Activated B cell treated with CpG ODN at 0.5 μM for 24 hours (primary cell): ENCODE results near the gene TTC3. TPM values are rescaled to one million over a fixed set of nuclear protein-coding genes. Genes with fewer than 3 reads are reported as not detected.
A peak's percentile ranks its signal among the peaks of the same experiment; 100 is the strongest.

ENCODE experiments used
- ATAC-seq: fragments of 200-7000 bp; cut with Tn5 transposase; one replicate; pipeline ENCODE4 v1.10.0; 2021; ENCODE audit warnings: low read depth, mild to moderate bottlenecking, moderate library complexity
- CTCF ChIA-PET: fragments of 350-600 bp; sonication (Branson Sonifier 250); formaldehyde crosslinking; loops from one replicate; lab custom pipeline; 2021; ENCODE audit warnings: antibody characterized with exemption; lab: Charles Lee
- POLR2A ChIA-PET: fragments of 350-600 bp; sonication (Branson Sonifier 250); formaldehyde crosslinking; loops from one replicate; lab custom pipeline; 2021; ENCODE audit warnings: antibody characterized with exemption; lab: Charles Lee
- DNase-seq: peaks from one replicate; pipeline ENCODE4 v3.0.0; 2022
- H3K27ac Mint-ChIP-seq: one replicate; pipeline ENCODE4 v1.8.0; 2020; ENCODE audit warnings: mixed read lengths
- H3K27me3 Mint-ChIP-seq: one replicate; pipeline ENCODE4 v1.8.0; 2021; ENCODE audit warnings: mixed read lengths
- H3K36me3 Mint-ChIP-seq: one replicate; pipeline ENCODE4 v1.8.0; 2021; ENCODE audit warnings: low read depth, mixed read lengths
- H3K4me1 Mint-ChIP-seq: one replicate; pipeline ENCODE4 v1.8.0; 2021; ENCODE audit warnings: mixed read lengths
- H3K4me3 Mint-ChIP-seq: one replicate; pipeline ENCODE4 v1.8.0; 2020; ENCODE audit warnings: mild to moderate bottlenecking, mixed read lengths
- H3K9me3 Mint-ChIP-seq: one replicate; pipeline ENCODE4 v1.8.0; 2020; ENCODE audit warnings: mixed read lengths
- CTCF ChIP-seq: fragments of 200-600 bp; IDR thresholded peaks from one replicate; pipeline ENCODE4 v1.8.0; 2022; ENCODE audit warnings: antibody characterized with exemption, mild to moderate bottlenecking
- intact Hi-C: fragments of 100-400 bp; cut with micrococcal nuclease; formaldehyde crosslinking; loops from one replicate; pipeline ENCODE4 v1.15.1; 2024
- total RNA-seq: library from RNA; stranded (reverse); gene quantifications from 2 replicates; pipeline ENCODE4 v1.2.3, GENCODE V29; 2022

Gene TTC3
- total RNA-seq, 1 donor from 2014 or later: 69.8 TPM

GRCh38 chr21:37155186-37155585 lies 82.1 kb downstream of the TTC3 start:
- H3K4me1 Mint-ChIP-seq: peaks cover 8% of the 10 kb centered on the region
- TF ChIP-seq CTCF: no peak
- H3K27me3 Mint-ChIP-seq: no peaks in the 10 kb centered on the region
- no peak for DNase-seq
- no peak overlapping the region for H3K4me3 Mint-ChIP-seq
- intact Hi-C loops: no loop called here
- no peaks in the 10 kb centered on the region for H3K9me3 Mint-ChIP-seq
- CTCF ChIA-PET: no interaction called here
- POLR2A ChIA-PET: interaction anchor here (0.6 kb wide), 1 partner anchor 189 kb away, joined by 3 read pairs; no protein-coding TSS in a partner anchor
- no peak overlapping the region for H3K27ac Mint-ChIP-seq
- no peak for ATAC-seq
- H3K36me3 Mint-ChIP-seq: peaks cover 78% of the 10 kb centered on the region

DNA sequence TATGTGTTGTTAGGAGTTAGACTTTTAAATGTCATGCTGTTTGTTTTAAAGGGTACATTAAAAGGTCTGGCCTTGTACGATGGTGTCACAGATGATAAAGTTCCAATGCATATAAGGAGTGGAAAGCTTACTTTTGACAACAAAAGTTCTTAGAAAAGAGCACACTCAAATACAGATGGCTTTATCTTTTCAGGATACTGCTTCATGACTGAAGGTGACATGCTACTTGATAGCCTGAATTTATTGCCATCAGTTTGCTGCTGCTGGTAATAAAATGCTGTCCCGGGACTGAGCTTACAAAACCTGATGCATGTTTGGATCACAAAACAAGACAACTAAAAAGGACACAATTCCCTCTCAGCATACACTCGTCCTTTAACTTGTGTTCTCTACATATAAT lies 84.9 kb downstream of the TTC3 start:
- ATAC-seq (no peak), DNase-seq (no peak)
- peaks cover 8% of the 10 kb centered on the region for H3K4me1 Mint-ChIP-seq
- no peaks in the 10 kb centered on the region for H3K9me3 Mint-ChIP-seq
- no peaks in the 10 kb centered on the region for H3K27me3 Mint-ChIP-seq
- intact Hi-C loops: no loop called here
- H3K27ac Mint-ChIP-seq: no peak overlapping the region
- no peak overlapping the region for H3K4me3 Mint-ChIP-seq
- ChIA-PET CTCF (no interaction called here), POLR2A (no interaction called here)
- TF ChIP-seq CTCF: no peak
- H3K36me3 Mint-ChIP-seq: peaks cover 79% of the 10 kb centered on the region

GRCh38 chr21:37159053-37159776 lies 86.2 kb downstream of the TTC3 start:
- POLR2A ChIA-PET: no interaction called here

GRCh38 chr21:37159949-37160348 lies 86.9 kb downstream of the TTC3 start:
- ChIA-PET CTCF (no interaction called here), POLR2A (no interaction called here)
- no peak overlapping the region for H3K4me3 Mint-ChIP-seq
- peaks cover 82% of the 10 kb centered on the region for H3K36me3 Mint-ChIP-seq
- H3K27ac Mint-ChIP-seq: no peak overlapping the region
- no peak for TF ChIP-seq CTCF
- ATAC-seq (no peak), DNase-seq (no peak)
- intact Hi-C loops: loop anchor here (5.0 to 10.0 kb wide), 2 partner anchors 185 to 1197 kb away; no protein-coding TSS in a partner anchor
- H3K27me3 Mint-ChIP-seq: no peaks in the 10 kb centered on the region
- H3K9me3 Mint-ChIP-seq: no peaks in the 10 kb centered on the region
- peaks cover 8% of the 10 kb centered on the region for H3K4me1 Mint-ChIP-seq

More at GRCh38 chr21:37159053-37159776, 86.2 kb downstream of the TTC3 start:
- ATAC-seq (peak; percentile 66), DNase-seq (no peak)
- H3K9me3 Mint-ChIP-seq: no peaks in the 10 kb centered on the region
- H3K36me3 Mint-ChIP-seq: peaks cover 79% of the 10 kb centered on the region
- intact Hi-C loops: no loop called here
- no peak overlapping the region for H3K4me3 Mint-ChIP-seq
- peak overlapping the region; percentile 36 for H3K27ac Mint-ChIP-seq
- H3K27me3 Mint-ChIP-seq: no peaks in the 10 kb centered on the region
- peaks cover 8% of the 10 kb centered on the region for H3K4me1 Mint-ChIP-seq
- CTCF ChIA-PET: no interaction called here
- no peak for TF ChIP-seq CTCF

DNA sequence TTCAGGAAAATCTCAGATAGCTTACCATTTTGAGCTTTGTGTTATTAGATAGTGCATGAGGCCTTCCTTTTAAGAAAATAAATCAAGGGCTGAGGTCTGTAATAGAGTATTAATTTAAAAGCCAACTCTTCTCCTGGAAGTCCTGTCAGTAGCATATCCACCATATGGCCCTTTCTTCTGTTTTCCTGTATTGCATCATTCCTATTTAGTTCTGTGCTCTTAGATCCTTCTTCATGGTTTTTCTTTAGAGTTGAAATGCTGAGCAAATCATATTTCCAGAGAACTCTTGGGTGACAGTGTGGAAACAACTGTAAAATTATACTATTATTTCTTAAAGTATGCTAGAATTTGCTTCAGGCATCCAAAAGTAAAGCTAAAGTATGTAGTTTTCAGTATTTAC lies 91.7 kb downstream of the TTC3 start:
- Mint-ChIP-seq H3K4me3 (no peak overlapping the region), H3K27me3 (no peaks in the 10 kb centered on the region), H3K36me3 (peaks cover 75% of the 10 kb centered on the region), H3K4me1 (no peaks in the 10 kb centered on the region), H3K9me3 (no peaks in the 10 kb centered on the region), H3K27ac (no peak overlapping the region)
- DNase-seq (no peak), ATAC-seq (no peak)
- intact Hi-C loops: loop anchor here (5.0 to 10.0 kb wide), 4 partner anchors 190 to 1193 kb away; no protein-coding TSS in a partner anchor
- ChIA-PET CTCF (no interaction called here), POLR2A (no interaction called here)
- no peak for TF ChIP-seq CTCF
